ENCODE measurements around the gene CKAP4. TPM values are rescaled to one million over a fixed set of nuclear protein-coding genes. Genes with fewer than 3 reads are reported as not detected.

CKAP4 gene
- total and polyA plus RNA-seq, 8 donors, result 13.7 to 98.7 (median 39.1) TPM

DNA sequence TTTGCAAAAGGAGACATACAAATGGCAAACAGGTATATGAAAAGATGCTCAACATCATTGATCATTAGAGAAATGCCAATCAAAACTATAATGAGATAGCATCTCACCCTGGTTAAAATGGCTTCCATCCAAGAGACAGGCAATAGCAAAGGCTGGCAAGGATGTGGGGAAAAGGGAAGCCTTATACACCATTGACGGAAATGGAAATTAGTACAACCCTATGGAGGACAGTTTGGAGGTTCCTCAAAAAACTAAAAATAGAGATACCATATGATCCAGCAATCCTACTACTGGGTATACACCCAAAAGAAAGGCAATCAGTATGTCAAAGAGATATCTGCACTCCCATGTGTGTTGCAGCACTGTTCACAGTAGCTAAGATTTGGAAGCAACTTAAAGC, 17.3 kb upstream of the CKAP4 start:
- DNase-seq, result no peak
- Histone ChIP-seq H3K4me3 (no peak overlapping the region), H3K4me1 (no peaks in the 10 kb centered on the region), H3K27me3 (no peaks in the 10 kb centered on the region), H3K27ac (no peak overlapping the region), H3K36me3 (no peaks in the 10 kb centered on the region), H3K9me3 (no peaks in the 10 kb centered on the region)
- no peak for TF ChIP-seq EP300 (IDR thresholded peaks at IDR 0.05)
- TF ChIP-seq POLR2AphosphoS5 (IDR thresholded peaks at IDR 0.05), result no peak
- TF ChIP-seq, protein P1, sequence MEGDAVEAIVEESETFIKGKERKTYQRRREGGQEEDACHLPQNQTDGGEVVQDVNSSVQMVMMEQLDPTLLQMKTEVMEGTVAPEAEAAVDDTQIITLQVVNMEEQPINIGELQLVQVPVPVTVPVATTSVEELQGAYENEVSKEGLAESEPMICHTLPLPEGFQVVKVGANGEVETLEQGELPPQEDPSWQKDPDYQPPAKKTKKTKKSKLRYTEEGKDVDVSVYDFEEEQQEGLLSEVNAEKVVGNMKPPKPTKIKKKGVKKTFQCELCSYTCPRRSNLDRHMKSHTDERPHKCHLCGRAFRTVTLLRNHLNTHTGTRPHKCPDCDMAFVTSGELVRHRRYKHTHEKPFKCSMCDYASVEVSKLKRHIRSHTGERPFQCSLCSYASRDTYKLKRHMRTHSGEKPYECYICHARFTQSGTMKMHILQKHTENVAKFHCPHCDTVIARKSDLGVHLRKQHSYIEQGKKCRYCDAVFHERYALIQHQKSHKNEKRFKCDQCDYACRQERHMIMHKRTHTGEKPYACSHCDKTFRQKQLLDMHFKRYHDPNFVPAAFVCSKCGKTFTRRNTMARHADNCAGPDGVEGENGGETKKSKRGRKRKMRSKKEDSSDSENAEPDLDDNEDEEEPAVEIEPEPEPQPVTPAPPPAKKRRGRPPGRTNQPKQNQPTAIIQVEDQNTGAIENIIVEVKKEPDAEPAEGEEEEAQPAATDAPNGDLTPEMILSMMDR (IDR thresholded peaks at IDR 0.05), result no peak
- TF ChIP-seq POLR2A (IDR thresholded peaks at IDR 0.05), result no peak
- intact Hi-C loops (cut with DNase I; ENCODE audit: low total_unique reads), result no loop called here
- WGBS, 5 donors, result 89 to 96% (median 96%) methylated on average over 1 of the region's 1 CpG

DNA sequence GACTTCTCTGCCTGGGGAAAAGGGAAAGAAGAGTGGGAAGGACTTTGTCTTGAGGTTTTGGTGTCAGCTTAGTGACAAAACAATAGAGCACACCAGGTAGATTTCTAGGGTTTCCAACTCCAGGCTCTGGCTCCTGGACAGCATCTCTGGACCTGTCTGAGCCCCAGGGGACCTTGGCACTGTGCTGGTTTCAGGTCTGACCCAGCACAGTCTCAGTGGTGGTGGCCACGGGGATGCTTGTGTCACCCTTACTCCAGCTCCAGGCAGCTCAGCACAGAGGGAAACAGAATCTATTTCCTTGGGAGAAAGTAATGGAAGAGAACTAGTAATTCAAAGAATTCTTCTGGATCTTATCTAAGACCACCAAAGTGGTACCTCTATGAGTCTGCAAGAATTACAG, 11.1 kb upstream of the CKAP4 start:
- Histone ChIP-seq H3K4me3 (no peak overlapping the region), H3K36me3 (no peaks in the 10 kb centered on the region), H3K27ac (no peak overlapping the region), H3K9me3 (no peaks in the 10 kb centered on the region), H3K27me3 (no peaks in the 10 kb centered on the region), H3K4me1 (no peaks in the 10 kb centered on the region)
- WGBS, 5 donors, result 79 to 95% (median 88%) methylated on average over 1 of the region's 1 CpG
- TF ChIP-seq EP300 (IDR thresholded peaks at IDR 0.05), result no peak
- TF ChIP-seq, protein P1 (IDR thresholded peaks at IDR 0.05), result no peak
- no peak for TF ChIP-seq POLR2A (IDR thresholded peaks at IDR 0.05)
- intact Hi-C loops (cut with DNase I; ENCODE audit: low total_unique reads), result no loop called here
- no peak for DNase-seq

DNA sequence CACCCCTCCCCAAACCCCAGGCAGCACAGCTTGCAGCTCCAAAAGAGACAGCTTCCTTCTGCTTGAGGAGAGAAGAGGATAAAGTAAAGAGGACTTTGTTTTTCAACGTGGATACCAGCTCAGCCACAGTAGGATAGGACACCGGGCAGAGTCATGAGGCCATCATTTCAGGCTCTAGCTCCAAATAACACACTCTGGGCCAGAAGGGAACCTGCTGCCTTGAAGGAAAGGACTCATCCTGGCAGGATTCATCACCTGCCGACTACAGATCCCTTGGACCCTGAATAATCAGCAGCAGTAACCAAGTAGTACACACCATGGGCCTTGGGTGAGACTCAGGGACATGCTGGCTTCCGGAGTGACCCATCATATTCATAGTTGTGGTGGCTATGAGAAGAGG, 10.4 kb upstream of the CKAP4 start:
- H3K27ac ChIP-seq, result no peak overlapping the region
- no peak for TF ChIP-seq EP300 (IDR thresholded peaks at IDR 0.05)
- no peak for TF ChIP-seq POLR2AphosphoS5 (IDR thresholded peaks at IDR 0.05)
- TF ChIP-seq POLR2A (IDR thresholded peaks at IDR 0.05), result no peak
- TF ChIP-seq, protein P1 (IDR thresholded peaks at IDR 0.05), result no peak
- intact Hi-C loops (cut with DNase I; ENCODE audit: low total_unique reads), result no loop called here
- H3K4me1 ChIP-seq, result no peaks in the 10 kb centered on the region
- no peak overlapping the region for H3K4me3 ChIP-seq
- 81 to 89% (median 84%) methylated on average over 4 of the region's 4 CpGs for WGBS, 5 donors
- H3K9me3 ChIP-seq, result no peaks in the 10 kb centered on the region
- DNase-seq, result no peak
- no peaks in the 10 kb centered on the region for H3K36me3 ChIP-seq
- no peaks in the 10 kb centered on the region for H3K27me3 ChIP-seq

DNA sequence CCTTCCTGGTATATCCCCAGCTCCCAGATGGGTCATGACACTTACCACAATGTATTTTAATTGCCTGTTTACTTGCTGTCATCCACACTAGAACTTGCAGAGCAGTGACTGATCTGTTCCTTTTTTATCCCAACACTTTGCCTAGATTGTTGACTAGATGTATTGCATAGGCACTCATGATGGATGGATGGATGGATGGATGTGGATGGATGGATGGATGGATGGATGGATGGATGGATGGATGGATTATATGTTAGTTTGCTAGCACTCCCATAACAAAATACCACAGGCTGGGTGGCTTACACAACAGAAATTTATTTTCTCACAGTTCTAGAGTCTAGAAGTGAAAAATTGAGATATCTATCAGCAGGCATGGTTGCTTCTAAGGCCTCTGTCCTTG, 8.7 kb upstream of the CKAP4 start:
- Histone ChIP-seq H3K4me3 (no peak overlapping the region), H3K9me3 (no peaks in the 10 kb centered on the region), H3K4me1 (no peaks in the 10 kb centered on the region), H3K27ac (no peak overlapping the region), H3K27me3 (no peaks in the 10 kb centered on the region), H3K36me3 (no peaks in the 10 kb centered on the region)
- TF ChIP-seq EP300 (IDR thresholded peaks at IDR 0.05) (no peak), POLR2AphosphoS5 (IDR thresholded peaks at IDR 0.05) (no peak), POLR2A (IDR thresholded peaks at IDR 0.05) (no peak)
- TF ChIP-seq, protein P1 (IDR thresholded peaks at IDR 0.05), result no peak
- DNase-seq, result no peak
- intact Hi-C loops (cut with DNase I; ENCODE audit: low total_unique reads), result no loop called here

Data from stomach (tissue), 9 donors.